K562 (cell line): ENCODE results near the gene MKS1. TPM values are rescaled to one million over a fixed set of nuclear protein-coding genes. Genes with fewer than 3 reads are reported as not detected.

Source experiments
- CSDE1 ChIP-seq, 2 experiments: fragments of 450-650 bp; IDR thresholded peaks; 2 replicates each; pipeline ENCODE4 v1.6.1; 2016; ENCODE audit warnings: mild to moderate bottlenecking in 1 of 2
- CTBP1 ChIP-seq: fragments of 450-650 bp; IDR thresholded peaks from 2 replicates; pipeline ENCODE4 v1.6.1; 2016; ENCODE audit warnings: borderline replicate concordance
- L3MBTL2 ChIP-seq: fragments of 450-650 bp; IDR thresholded peaks from 2 replicates; pipeline ENCODE4 v1.6.1; 2016; ENCODE audit warnings: mild to moderate bottlenecking, moderate library complexity
- MXD1 ChIP-seq: fragments of 250-450 bp; sonication (Bioruptor Pico); IDR thresholded peaks from 2 replicates; pipeline ENCODE4 v1.8.0; 2021; ENCODE audit warnings: borderline replicate concordance, mild to moderate bottlenecking, moderate library complexity; ENCODE audit not compliant: poor library complexity, severe bottlenecking
- PCBP2 ChIP-seq: fragments of 200-400 bp; formaldehyde crosslinking; IDR thresholded peaks from 2 replicates; pipeline ENCODE4 v1.6.1; 2018; ENCODE audit warnings: low read length, low read depth, mild to moderate bottlenecking, moderate library complexity; ENCODE audit not compliant: poor library complexity, severe bottlenecking
- U2AF2 ChIP-seq: fragments of 200-400 bp; formaldehyde crosslinking; optimal IDR thresholded peaks from 2 replicates; pipeline ENCODE3; 2017; ENCODE audit warnings: low read depth, mild to moderate bottlenecking, low read length
- ZNF347 ChIP-seq: fragments of 450-650 bp; formaldehyde crosslinking; IDR thresholded peaks from 2 replicates; pipeline ENCODE4 v1.4.0; 2020; ENCODE audit warnings: low read depth, mild to moderate bottlenecking, moderate library complexity
- ZNF780A ChIP-seq: fragments of 250-450 bp; sonication (Bioruptor Pico); IDR thresholded peaks from 2 replicates; pipeline ENCODE4 v1.5.0; 2021; ENCODE audit warnings: mild to moderate bottlenecking
- polyA plus RNA-seq, 8 experiments: library from polyadenylated mRNA; depleted of rRNA in 4 of 8; stranded (reverse) in 5 of 8; unstranded in 3 of 8; fragments of >200 nt; fragmentation: Nextera tagmentation in 2 of 8; fragmentation: Illumina TruSeq in 1 of 8; extraction: Ambion mirVana in 2 of 8; extraction: Trizol in 1 of 8; gene quantifications; 2 replicates each; pipeline versions ENCODE4 v1.2.1 to v1.2.3, GENCODE V29; 2011 to 2014; ENCODE audit warnings: inconsistent platforms in 1 of 8, missing spikeins in 1 of 8
- total RNA-seq, 7 experiments: library from RNA; depleted of rRNA in 6 of 7; stranded (reverse); fragments of >200 nt in 6 of 7; fragmentation: Illumina TruSeq in 2 of 7; extraction: Trizol in 2 of 7; gene quantifications; 2 replicates each; pipeline versions ENCODE4 v1.2.1 to v1.2.3, GENCODE V29; 2011 to 2021; ENCODE audit warnings: low replicate concordance in 1 of 7
- TF ChIP-seq, protein P1 (sequence below): sonication (generic); formaldehyde crosslinking; IDR thresholded peaks from 2 replicates; pipeline ENCODE4 v1.8.0; 2022; ENCODE audit warnings: mild to moderate bottlenecking, low read depth, missing genetic modification reagents

Gene MKS1
- total and polyA plus RNA-seq, 9 of the 15 experiments (the other 6 are each of a cell fraction or from before 2014, with no cell fraction given): 16.3 to 31.0 (median 25.9) TPM

DNA sequence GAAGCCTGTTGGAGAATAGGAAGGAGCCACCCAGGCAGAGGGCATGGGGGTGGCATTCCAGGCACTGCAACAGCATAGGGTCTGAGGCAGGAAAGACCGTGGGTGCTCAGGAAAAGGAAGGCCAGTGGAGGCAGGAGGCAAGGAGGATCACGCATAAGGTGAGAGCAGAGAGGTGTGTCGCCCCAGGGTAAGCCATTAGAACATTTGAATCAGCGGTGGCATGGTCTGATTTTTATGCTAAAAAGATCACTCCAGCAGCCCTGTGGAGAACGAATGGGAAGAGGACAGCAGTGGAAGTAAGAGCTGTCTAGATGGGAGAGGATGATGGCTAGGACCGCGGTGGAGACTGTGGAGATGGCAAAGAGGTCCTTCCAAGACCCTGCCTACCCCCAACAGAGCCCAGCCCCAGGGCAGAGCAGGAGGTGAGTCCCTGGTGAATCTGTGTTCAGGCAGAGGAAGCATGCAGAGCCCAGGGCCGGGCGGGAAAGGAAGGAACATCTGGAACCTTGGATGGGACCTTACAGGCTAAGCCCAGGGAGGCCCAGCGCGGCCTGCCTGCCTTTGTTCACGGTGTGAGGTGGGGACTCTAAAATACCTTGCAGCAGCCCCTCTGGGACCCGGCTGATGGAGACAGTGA is 27.2 kb upstream of the MKS1 start (continued):
- TF ChIP-seq MXD1: no peak
- TF ChIP-seq CTBP1: no peak
- TF ChIP-seq ZNF347 (CRISPR knock-in tag): no peak
- no peak for TF ChIP-seq PCBP2
- TF ChIP-seq ZNF780A (CRISPR knock-in tag): no peak
- TF ChIP-seq, protein P1, sequence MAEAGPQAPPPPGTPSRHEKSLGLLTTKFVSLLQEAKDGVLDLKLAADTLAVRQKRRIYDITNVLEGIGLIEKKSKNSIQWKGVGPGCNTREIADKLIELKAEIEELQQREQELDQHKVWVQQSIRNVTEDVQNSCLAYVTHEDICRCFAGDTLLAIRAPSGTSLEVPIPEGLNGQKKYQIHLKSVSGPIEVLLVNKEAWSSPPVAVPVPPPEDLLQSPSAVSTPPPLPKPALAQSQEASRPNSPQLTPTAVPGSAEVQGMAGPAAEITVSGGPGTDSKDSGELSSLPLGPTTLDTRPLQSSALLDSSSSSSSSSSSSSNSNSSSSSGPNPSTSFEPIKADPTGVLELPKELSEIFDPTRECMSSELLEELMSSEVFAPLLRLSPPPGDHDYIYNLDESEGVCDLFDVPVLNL (CRISPR knock-in tag): no peak
- no peak for TF ChIP-seq U2AF2
- TF ChIP-seq L3MBTL2: no peak
- no peak for TF ChIP-seq CSDE1 (IDR thresholded peaks at IDR 0.05)
